NCI-H510A treated with DMSO at 0.1 percent for 48 hours (cell line): ENCODE results near the gene MTG1.
"Not testable (repeated sequence)": the region's sequence is repeated elsewhere in the genome, so short reads cannot be mapped to it uniquely, and the experiment has no call there.

Experiments used
- DNase-seq: peaks from one replicate; lab custom pipeline; 2025; lab: John Stamatoyannopoulos, UW

MTG1 gene

GRCh38 chr10:133378251-133379096 lies 15.5 kb upstream of the MTG1 start:
- peak; percentile 54 for DNase-seq

GRCh38 chr10:133379152-133379800 lies 14.7 kb upstream of the MTG1 start, which contains the start of gene PAOX:
PAOX (plus strand) TSS chr10:133379262; CDS start chr10:133379317, 55 bp downstream.
- peak; percentile 26 for DNase-seq

DNA sequence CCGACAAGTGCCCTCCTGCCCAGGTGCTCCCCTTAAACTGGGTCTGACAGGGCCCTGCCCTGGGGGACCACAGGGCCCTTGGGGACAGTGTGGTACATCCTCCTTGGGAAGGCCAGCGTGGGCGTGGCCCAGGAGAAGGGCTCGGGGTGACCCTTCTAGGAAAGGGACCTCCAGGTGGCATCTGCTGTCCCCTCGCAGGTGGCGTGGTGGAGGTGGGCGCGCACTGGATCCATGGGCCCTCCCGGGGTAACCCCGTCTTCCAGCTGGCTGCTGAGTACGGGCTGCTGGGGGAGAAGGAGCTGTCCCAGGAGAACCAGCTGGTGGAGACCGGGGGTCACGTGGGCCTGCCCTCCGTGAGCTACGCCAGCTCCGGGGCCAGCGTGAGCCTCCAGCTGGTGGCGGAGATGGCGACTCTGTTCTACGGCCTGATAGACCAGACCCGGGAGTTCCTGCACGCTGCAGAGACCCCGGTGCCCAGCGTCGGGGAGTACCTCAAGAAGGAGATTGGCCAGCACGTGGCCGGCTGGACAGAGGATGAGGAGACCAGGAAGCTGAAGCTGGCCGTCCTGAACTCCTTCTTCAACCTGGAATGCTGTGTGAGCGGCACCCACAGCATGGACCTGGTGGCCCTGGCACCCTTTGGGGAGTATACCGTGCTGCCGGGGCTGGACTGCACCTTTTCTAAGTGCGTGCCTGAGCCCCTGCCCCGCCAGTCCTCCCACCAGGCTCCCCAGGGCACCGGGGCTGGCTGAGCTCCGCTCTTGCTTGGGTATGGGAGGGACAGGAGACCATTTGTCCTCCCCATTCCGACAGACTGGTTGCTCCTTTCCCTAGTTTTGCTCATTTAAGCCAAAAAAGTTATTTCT lies 13.9 kb upstream of the MTG1 start:
- DNase-seq = no peak

GRCh38 chr10:133381036-133381435 lies 12.9 kb upstream of the MTG1 start:
- no peak for DNase-seq

GRCh38 chr10:133383551-133383950 lies 10.4 kb upstream of the MTG1 start:
- no peak for DNase-seq

- DNase-seq = no peak
Measured at GRCh38 chr10:133384071-133384470, 9.9 kb upstream of the MTG1 start.

DNA sequence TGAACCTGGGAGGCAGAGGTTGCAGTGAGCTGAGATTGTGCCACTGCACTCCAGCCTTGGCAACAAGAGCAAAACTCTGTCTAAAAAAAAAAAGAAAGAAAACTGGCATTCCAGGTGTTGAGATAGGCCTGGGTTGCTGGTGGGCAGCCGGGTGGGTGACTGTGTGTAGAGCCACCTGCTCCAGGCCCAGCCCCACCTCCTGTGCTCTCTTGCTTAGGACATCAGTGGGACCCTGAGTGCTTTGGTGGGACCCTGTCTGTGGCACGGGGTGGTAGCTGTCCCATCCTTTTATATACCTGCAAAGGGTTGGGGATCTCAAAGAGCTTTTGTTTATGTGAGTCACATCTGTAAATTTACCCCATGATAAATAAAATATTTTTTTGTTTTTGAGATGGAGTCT lies 8.7 kb upstream of the MTG1 start:
- DNase-seq = no peak

GRCh38 chr10:133386951-133387350 lies 7.0 kb upstream of the MTG1 start:
- not testable (repeated sequence) for DNase-seq

DNA sequence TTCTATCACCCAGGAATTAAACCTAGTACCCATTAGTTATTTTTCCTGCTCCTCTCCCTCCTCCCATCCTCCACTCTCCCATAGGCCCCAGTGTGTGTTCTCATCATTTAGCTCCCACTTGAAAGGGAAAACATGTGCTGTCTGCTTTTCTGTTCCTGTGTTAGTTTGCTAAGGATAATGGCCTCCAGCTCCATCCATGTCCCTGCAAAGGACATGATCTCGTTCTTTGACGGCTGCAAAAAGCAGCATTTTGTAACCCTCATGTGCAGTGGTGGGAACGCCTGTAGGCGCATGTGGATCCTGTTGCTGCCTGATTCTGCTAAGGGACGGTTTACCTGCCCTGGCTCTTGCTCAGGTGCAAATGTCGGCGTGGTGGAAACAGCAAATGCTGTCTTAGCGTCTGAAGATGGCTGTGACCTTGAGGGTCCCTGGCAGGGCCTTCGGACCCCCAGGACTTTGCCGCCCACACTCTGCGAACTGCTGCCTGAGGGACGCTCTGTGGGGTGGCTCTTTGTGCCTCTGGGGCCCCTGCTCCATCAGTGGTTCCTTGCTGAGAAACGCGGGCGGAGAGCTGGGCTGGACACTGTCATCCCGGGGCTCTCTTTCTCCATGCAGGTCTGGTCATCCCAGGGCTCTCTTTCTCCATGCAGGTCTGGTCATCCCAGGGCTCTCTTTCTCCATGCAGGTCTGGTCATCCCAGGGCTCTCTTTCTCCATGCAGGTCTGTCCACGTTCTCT lies 5.6 kb upstream of the MTG1 start:
- DNase-seq = no peak

GRCh38 chr10:133388973-133389818 lies 4.8 kb upstream of the MTG1 start:
- no peak for DNase-seq

DNA sequence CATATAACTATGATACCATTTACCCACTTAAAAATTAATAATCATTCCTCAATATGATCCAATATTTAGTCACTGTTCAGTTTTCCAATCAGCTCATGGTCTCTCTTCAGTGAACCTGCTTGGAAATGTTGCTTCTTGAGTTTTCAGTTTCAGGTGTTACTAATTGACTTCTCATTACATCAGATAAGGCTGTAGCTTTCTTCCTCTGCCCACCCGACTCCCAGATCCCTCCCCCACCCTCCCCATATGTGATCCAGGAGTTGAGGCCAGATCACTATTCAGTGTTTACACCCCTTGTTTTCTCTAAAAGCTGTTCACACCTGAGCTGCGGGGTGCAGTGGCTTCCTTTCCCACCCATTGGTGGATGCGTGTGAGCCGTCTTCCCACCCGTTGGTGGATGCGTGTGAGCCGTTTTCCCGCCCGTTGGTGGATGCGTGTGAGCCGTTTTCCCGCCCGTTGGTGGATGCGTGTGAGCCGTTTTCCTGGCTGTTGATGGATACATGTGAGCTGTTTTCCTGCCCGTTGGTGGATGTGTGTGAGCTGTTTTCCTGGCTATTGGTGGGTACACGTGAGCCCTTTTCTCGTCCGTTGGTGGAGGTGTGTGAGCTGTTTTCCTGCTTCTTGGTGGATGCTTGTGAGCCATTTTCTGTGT lies 3.2 kb upstream of the MTG1 start:
- DNase-seq = no peak

- DNase-seq = no peak
Measured at GRCh38 chr10:133391249-133391635, 2.7 kb upstream of the MTG1 start.

DNA sequence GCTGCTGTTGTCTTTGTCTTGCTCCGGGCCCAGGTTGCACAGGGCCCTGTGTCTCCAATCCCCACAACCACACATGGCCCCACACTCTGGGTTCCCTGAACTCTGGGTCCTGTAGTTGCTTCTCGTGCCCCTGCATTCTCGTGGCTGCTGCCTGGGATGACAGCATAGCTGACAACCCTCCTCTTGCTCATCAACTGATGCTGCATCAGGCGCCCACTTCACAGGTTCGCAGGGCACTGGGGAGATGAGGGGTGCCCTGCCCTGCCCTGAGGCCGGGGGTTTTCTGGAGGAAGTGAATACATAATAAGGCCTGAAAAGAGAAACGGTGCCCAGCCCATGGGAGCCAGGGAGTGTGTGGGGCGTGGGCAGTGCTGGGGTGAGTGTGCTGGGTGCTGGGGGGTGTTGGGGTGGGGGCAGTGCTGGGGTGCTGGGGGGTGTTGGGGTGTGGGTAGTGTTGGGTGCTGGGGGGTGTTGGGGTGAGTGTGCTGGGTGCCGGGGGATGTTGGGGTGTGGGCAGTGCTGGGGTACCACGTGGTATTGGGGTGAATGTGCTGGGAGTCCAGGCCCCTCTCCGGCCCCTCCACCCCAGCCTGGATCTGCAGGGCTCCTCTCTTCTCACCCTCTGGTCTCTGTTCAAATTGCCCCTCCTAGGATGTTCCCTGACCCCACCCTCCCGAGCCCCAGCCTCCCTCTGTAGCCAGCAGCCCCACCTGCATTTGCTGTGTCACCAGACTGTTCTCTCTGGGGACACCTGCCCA lies 2.0 kb upstream of the MTG1 start:
- no peak for DNase-seq

- DNase-seq = no peak
Measured at GRCh38 chr10:133393401-133394063, 425 bp upstream of the MTG1 start.

- DNase-seq = no peak
Measured at GRCh38 chr10:133394801-133395221, 854 bp downstream of the MTG1 start.

DNA sequence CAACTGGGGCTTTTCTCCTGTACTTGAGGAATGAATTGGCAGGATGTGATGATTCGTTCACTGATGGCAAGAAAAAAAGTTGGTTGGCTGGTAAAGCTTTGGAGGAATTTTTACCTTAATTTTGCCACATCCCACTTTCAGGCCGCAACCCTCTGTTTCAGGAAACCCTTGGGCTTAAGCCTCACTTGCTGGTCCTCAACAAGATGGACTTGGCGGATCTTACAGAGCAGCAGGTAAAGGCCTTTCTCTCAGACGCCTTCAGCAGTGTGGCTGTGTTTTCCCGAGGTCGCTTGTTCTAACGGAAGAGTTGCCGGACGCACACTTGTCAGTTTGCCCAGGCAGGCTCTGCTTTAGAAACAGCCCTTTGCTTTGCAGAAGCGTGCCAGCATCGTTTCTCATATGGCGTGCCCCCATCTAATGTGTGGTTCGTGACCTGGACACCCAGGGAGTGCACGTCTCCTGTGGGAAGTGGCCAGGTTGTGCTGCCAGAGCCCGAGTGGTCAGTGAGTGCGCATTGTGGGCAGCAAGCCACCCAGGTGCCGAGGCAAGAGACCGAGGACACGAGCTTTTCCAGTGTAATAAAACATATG lies 2.2 kb downstream of the MTG1 start:
- no peak for DNase-seq

- no peak for DNase-seq
Measured at GRCh38 chr10:133397938-133398337, 4.0 kb downstream of the MTG1 start.

DNA sequence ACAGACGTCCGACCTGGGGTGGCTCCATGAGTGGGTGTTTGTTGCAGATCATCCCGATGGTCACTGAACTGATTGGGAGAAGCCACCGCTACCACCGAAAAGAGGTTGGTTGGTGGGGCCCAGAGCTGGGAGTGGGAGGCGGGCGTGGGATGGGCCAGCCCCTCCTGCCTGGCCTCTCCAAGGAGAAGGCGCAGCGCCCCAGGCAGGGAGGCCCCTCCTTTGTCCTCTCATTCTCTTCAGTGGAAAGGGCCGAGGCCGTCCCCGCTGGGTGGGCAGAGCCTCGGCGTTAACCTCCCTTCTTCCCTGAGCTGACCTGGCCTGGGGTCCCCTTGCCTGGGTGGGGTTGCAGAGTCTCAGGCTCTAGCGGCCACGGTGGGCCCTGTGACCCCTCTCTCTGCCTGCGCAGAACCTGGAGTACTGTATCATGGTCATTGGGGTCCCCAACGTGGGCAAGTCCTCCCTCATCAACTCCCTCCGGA lies 5.2 kb downstream of the MTG1 start:
- DNase-seq = no peak
